Activated CD8-positive, alpha-beta memory T cell treated with anti-CD3 and anti-CD28 coated beads for 1 hour (primary cell): ENCODE results near the gene PNRC2.
"Not testable (repeated sequence)": the region's sequence is repeated elsewhere in the genome, so short reads cannot be mapped to it uniquely, and the experiment has no call there.

Source experiments
- DNase-seq, 2 donors: peaks; one replicate each; pipeline ENCODE4 v3.0.0-alpha.2; 2020; ENCODE audit warnings: low read depth in 1 of 2; ENCODE audit errors: extremely low read depth in 1 of 2

Gene PNRC2

GRCh38 chr1:23947366-23947765, 12.3 kb upstream of the PNRC2 start:
- DNase-seq = no peak

- no peak for DNase-seq
Observed at GRCh38 chr1:23953020-23953419, 6.6 kb upstream of the PNRC2 start.

GRCh38 chr1:23957096-23957495, 2.5 kb upstream of the PNRC2 start:
- DNase-seq = no peak

- DNase-seq = not testable (repeated sequence)
Observed at GRCh38 chr1:23958040-23958809, 1.4 kb upstream of the PNRC2 start.

- DNase-seq = peak; percentile 73 to 77
Observed at GRCh38 chr1:23958810-23959460, 693 bp upstream of the PNRC2 start.

GRCh38 chr1:23960291-23961020, 828 bp downstream of the PNRC2 start:
- DNase-seq = no peak

- no peak for DNase-seq
Observed at GRCh38 chr1:23963617-23964234, 4.1 kb downstream of the PNRC2 start.

GRCh38 chr1:23964235-23964668, 4.6 kb downstream of the PNRC2 start:
- DNase-seq = no peak

- DNase-seq = no peak
Observed at GRCh38 chr1:23964790-23965740, 5.4 kb downstream of the PNRC2 start.

- DNase-seq = no peak
Observed at GRCh38 chr1:23966973-23967493, 7.4 kb downstream of the PNRC2 start.

- DNase-seq = no peak
Observed at GRCh38 chr1:23967871-23968270, 8.2 kb downstream of the PNRC2 start.

- no peak for DNase-seq
Observed at GRCh38 chr1:23977187-23977853, 17.7 kb downstream of the PNRC2 start.

GRCh38 chr1:23977854-23978191, 18.2 kb downstream of the PNRC2 start:
- no peak for DNase-seq

GRCh38 chr1:23978805-23979204, 19.2 kb downstream of the PNRC2 start:
- DNase-seq = no peak

- no peak for DNase-seq
Observed at GRCh38 chr1:23979387-23979880, 19.8 kb downstream of the PNRC2 start.

- peak; percentile 93 to 95 for DNase-seq
Observed at GRCh38 chr1:23979881-23980727, 20.5 kb downstream of the PNRC2 start, which contains the start of gene SRSF10. Gene SRSF10 (minus strand): TSS chr1:23980327. CDS start chr1:23980255, 72 bp downstream.

- no peak for DNase-seq
Observed at GRCh38 chr1:23980728-23981070, 21.1 kb downstream of the PNRC2 start.

- DNase-seq = no peak
Observed at GRCh38 chr1:23984417-23985186, 25.0 kb downstream of the PNRC2 start.
